SK-N-SH (cell line): ENCODE measurements around the gene FZR1. TPM values are rescaled to one million over a fixed set of nuclear protein-coding genes. Genes with fewer than 3 reads are reported as not detected.

Source experiments
- CTCF ChIA-PET: fragments of 300-600, 350-600 bp; formaldehyde crosslinking; extraction: SDS; loops from one replicate; lab custom pipeline; 2021; lab: Yijun Ruan, JAX
- POLR2A ChIA-PET: fragments of 350-600 bp; sonication (Branson Sonifier 250); formaldehyde crosslinking; extraction: SDS; loops from one replicate; lab custom pipeline; 2020; ENCODE audit warnings: antibody characterized with exemption, inconsistent platforms; lab: Yijun Ruan, JAX
- DNase-seq: peaks from one replicate; pipeline ENCODE4 v3.0.0; 2012
- H2AFZ ChIP-seq: fragments of 200-600 bp; sonication (generic); 2 replicates; pipeline ENCODE4 v1.8.1; 2016; ENCODE audit warnings: antibody characterized with exemption, mild to moderate bottlenecking, low read depth
- H3F3A ChIP-seq: fragments of 200-600 bp; sonication (generic); replicated peaks from 2 replicates; pipeline ENCODE3; 2016; ENCODE audit warnings: antibody characterized with exemption, mild to moderate bottlenecking; ENCODE audit not compliant: insufficient read depth
- H3K27ac ChIP-seq, 2 experiments: fragments of 200-500 bp in 1 of 2; fragments of 200-600 bp in 1 of 2; sonication (Bioruptor generic) in 1 of 2; sonication (generic), shearing (Covaris generic) in 1 of 2; 2 replicates each; pipeline versions ENCODE4 v1.5.1 to v1.6.1; 2014 to 2016; ENCODE audit warnings: low read depth in 2 of 2, inconsistent platforms in 1 of 2, low read length in 1 of 2, mild to moderate bottlenecking in 1 of 2, mixed read lengths in 1 of 2
- H3K27me3 ChIP-seq: fragments of 200-600 bp; sonication (generic), shearing (Covaris generic); 2 replicates; pipeline ENCODE4 v1.6.1; 2016; ENCODE audit warnings: mixed run types; ENCODE audit not compliant: insufficient read depth
- H3K36me3 ChIP-seq, 2 experiments: fragments of 200-500 bp in 1 of 2; fragments of 200-600 bp in 1 of 2; sonication (Bioruptor generic) in 1 of 2; sonication (generic) in 1 of 2; replicated peaks in 1 of 2; 2 replicates each; pipeline versions ENCODE3 to v1.5.1; 2014 to 2016; ENCODE audit warnings: low read length in 1 of 2, mild to moderate bottlenecking in 1 of 2; ENCODE audit not compliant: insufficient read depth in 2 of 2, control insufficient read depth in 1 of 2
- H3K4me1 ChIP-seq, 2 experiments: fragments of 200-500 bp in 1 of 2; fragments of 200-600 bp in 1 of 2; sonication (Bioruptor generic) in 1 of 2; sonication (generic), shearing (Covaris generic) in 1 of 2; 2 replicates each; pipeline versions ENCODE4 v1.5.1 to v1.6.1; 2014 to 2016; ENCODE audit warnings: low read depth in 1 of 2, low read length in 1 of 2, mixed run types in 1 of 2; ENCODE audit not compliant: insufficient read depth in 2 of 2, control insufficient read depth in 1 of 2
- H3K4me2 ChIP-seq: fragments of 200-600 bp; sonication (generic), shearing (Covaris generic); 2 replicates; pipeline ENCODE4 v1.6.1; 2017; ENCODE audit warnings: mixed run types
- H3K4me3 ChIP-seq, 2 experiments: fragments of 200-500 bp in 1 of 2; fragments of 200-600 bp in 1 of 2; sonication (Bioruptor generic) in 1 of 2; sonication (generic), shearing (Covaris generic) in 1 of 2; 2 replicates each; pipeline versions ENCODE4 v1.5.1 to v1.8.1; 2014 to 2016; ENCODE audit warnings: low read depth in 2 of 2, inconsistent platforms in 1 of 2, low read length in 1 of 2, mild to moderate bottlenecking in 1 of 2, mixed read lengths in 1 of 2, moderate library complexity in 1 of 2
- H3K79me2 ChIP-seq: fragments of 200-600 bp; sonication (generic); 2 replicates; pipeline ENCODE4 v1.8.1; 2017; ENCODE audit warnings: mild to moderate bottlenecking; ENCODE audit not compliant: insufficient read depth
- H3K9ac ChIP-seq: fragments of 200-600 bp; sonication (generic); 2 replicates; pipeline ENCODE4 v1.6.1; 2017; ENCODE audit warnings: mixed run types
- H3K9me2 ChIP-seq: fragments of 200-600 bp; sonication (generic); 2 replicates; pipeline ENCODE4 v1.6.1; 2017; ENCODE audit warnings: mixed run types
- H3K9me3 ChIP-seq: fragments of 200-600 bp; sonication (generic); 2 replicates; pipeline ENCODE4 v1.6.1; 2017; ENCODE audit warnings: mixed run types, mild to moderate bottlenecking, moderate library complexity
- H4K20me1 ChIP-seq: fragments of 200-600 bp; sonication (generic); 2 replicates; pipeline ENCODE4 v1.6.1; 2017; ENCODE audit warnings: mild to moderate bottlenecking, mixed run types; ENCODE audit not compliant: insufficient read depth
- CTCF ChIP-seq: fragments of 200-600 bp; sonication (generic); IDR thresholded peaks from 2 replicates; pipeline ENCODE4 v1.6.1; 2017; ENCODE audit warnings: antibody characterized with exemption, mild to moderate bottlenecking, moderate library complexity
- ELF1 ChIP-seq: IDR thresholded peaks from 2 replicates; pipeline ENCODE4 v1.4.0; 2012
- FOSL2 ChIP-seq: IDR thresholded peaks from 2 replicates; pipeline ENCODE4 v1.4.0; 2012; ENCODE audit warnings: low read depth, mild to moderate bottlenecking, moderate library complexity, borderline replicate concordance
- FOXJ3 ChIP-seq: sonication (generic); formaldehyde crosslinking; IDR thresholded peaks from 2 replicates; pipeline ENCODE4 v1.5.1; 2020; ENCODE audit warnings: mild to moderate bottlenecking, missing genetic modification reagents
- GABPA ChIP-seq: IDR thresholded peaks from 2 replicates; pipeline ENCODE4 v1.4.0; 2012; ENCODE audit warnings: low read depth, mild to moderate bottlenecking
- GATA2 ChIP-seq: sonication (generic); formaldehyde crosslinking; IDR thresholded peaks from 2 replicates; pipeline ENCODE4 v1.5.0; 2020; ENCODE audit warnings: mild to moderate bottlenecking, missing genetic modification reagents
- JUND ChIP-seq: IDR thresholded peaks from 2 replicates; pipeline ENCODE4 v1.4.0; 2012
- MAX ChIP-seq: IDR thresholded peaks from 2 replicates; pipeline ENCODE4 v1.4.0; 2012; ENCODE audit warnings: low read depth
- MEF2A ChIP-seq: IDR thresholded peaks from 2 replicates; pipeline ENCODE4 v1.4.0; 2012; ENCODE audit warnings: low read depth, borderline replicate concordance
- RFX5 ChIP-seq: IDR thresholded peaks from 2 replicates; pipeline ENCODE4 v1.6.1; 2012; ENCODE audit warnings: mild to moderate bottlenecking, improper control_type of control experiment, low read length
- RXRA ChIP-seq: IDR thresholded peaks from 2 replicates; pipeline ENCODE4 v1.4.0; 2012; ENCODE audit warnings: low read depth, mild to moderate bottlenecking, borderline replicate concordance
- SIN3A ChIP-seq: IDR thresholded peaks from 2 replicates; pipeline ENCODE4 v1.6.1; 2012; ENCODE audit warnings: low read depth, mild to moderate bottlenecking, low read length, moderate library complexity, borderline replicate concordance
- TCF12 ChIP-seq: IDR thresholded peaks from 2 replicates; pipeline ENCODE4 v1.4.0; 2012
- USF1 ChIP-seq: IDR thresholded peaks from 2 replicates; pipeline ENCODE4 v1.4.0; 2012; ENCODE audit warnings: low read depth, borderline replicate concordance
- YY1 ChIP-seq: IDR thresholded peaks from 2 replicates; pipeline ENCODE4 v1.4.0; 2012; ENCODE audit warnings: low read depth, mild to moderate bottlenecking
- ZBTB33 ChIP-seq: IDR thresholded peaks from 2 replicates; pipeline ENCODE4 v1.4.0; 2012; ENCODE audit warnings: low read depth, borderline replicate concordance
- WGBS: methylation state at CpG from one replicate; pipeline ENCODE4 v1.1.6; 2017; ENCODE audit warnings: low lambda C conversion rate; 5-methylcytosine and 5-hydroxymethylcytosine counted together
- polyA plus RNA-seq, 3 experiments: library from polyadenylated mRNA; depleted of rRNA; stranded (reverse); fragments of >200 nt; gene quantifications; 2 replicates each; pipeline ENCODE4 v1.2.3, GENCODE V29; 2012

The FZR1 gene
- polyA plus RNA-seq, 1 of the 3 experiments (the other 2 are of a cell fraction), result 36.3 TPM

- peak; percentile 98 for TF ChIP-seq YY1
These were observed 5.5 kb upstream of the FZR1 start, which contains the start of gene DOHH (continued) for GRCh38 chr19:3500429-3501101.

- Histone ChIP-seq H3K27me3 (no peaks in the 10 kb centered on the region), H3K9ac (no peak overlapping the region), H3K4me2 (no peak overlapping the region), H3K27ac (no peak overlapping the region), H3K79me2 (peaks cover 38% of the 10 kb centered on the region), H3K4me3 (no peak overlapping the region), H3K4me1 (peaks cover 10 to 13% of the 10 kb centered on the region in 2 experiments; a peak in 2 of 4 replicates), H4K20me1 (no peaks in the 10 kb centered on the region), H3K9me3 (no peaks in the 10 kb centered on the region), H3F3A (peaks cover 8% of the 10 kb centered on the region), H3K9me2 (no peaks in the 10 kb centered on the region), H2AFZ (0 out of 2 replicates have a peak overlapping the region, but pooled peaks have one; percentile 22), H3K36me3 (peaks cover 0 to 3% of the 10 kb centered on the region in 2 experiments)
- TF ChIP-seq RFX5 (no peak), USF1 (no peak), JUND (no peak), RXRA (no peak), TCF12 (no peak), MEF2A (no peak), FOXJ3 (CRISPR knock-in tag) (no peak), FOSL2 (no peak), CTCF (no peak)
- ChIA-PET POLR2A (interaction anchor here (0.6 to 1.4 kb wide), 3 partner anchors 57 to 226 kb away, joined by 3 to 4 read pairs (median 3); no protein-coding TSS in a partner anchor), CTCF (interaction anchor here (1.0 to 4.2 kb wide), 4 partner anchors 12 to 199 kb away, joined by 3 to 22 read pairs (median 4); no protein-coding TSS in a partner anchor)
- WGBS, result 81% methylated on average over 3 of the region's 3 CpGs
- no peak for DNase-seq
These were observed 4.3 kb upstream of the FZR1 start for GRCh38 chr19:3501780-3502179.

GRCh38 chr19:3503036-3503572 lies 3.0 kb upstream of the FZR1 start:
- Histone ChIP-seq H3F3A (peaks cover 8% of the 10 kb centered on the region), H3K4me3 (no peak overlapping the region), H3K27ac (no peak overlapping the region), H3K9me2 (no peaks in the 10 kb centered on the region), H3K27me3 (no peaks in the 10 kb centered on the region), H3K9me3 (no peaks in the 10 kb centered on the region), H3K4me2 (no peak overlapping the region), H2AFZ (no peak overlapping the region), H4K20me1 (peaks cover 5% of the 10 kb centered on the region; the same call in 1 of the 2 replicates)
- CTCF ChIA-PET, result interaction anchor here (0.6 kb wide), 1 partner anchor 9 kb away, joined by 3 read pairs; no protein-coding TSS in a partner anchor
- 91% methylated on average over 9 of the region's 13 CpGs for WGBS
- TF ChIP-seq TCF12 (no peak), MAX (no peak), SIN3A (no peak), RFX5 (no peak), ELF1 (no peak), ZBTB33 (no peak), GATA2 (CRISPR knock-in tag) (no peak), GABPA (no peak)
- TF ChIP-seq, all 33 proteins: peak for 0
- Histone ChIP-seq H3K9ac (no peak overlapping the region), H3K79me2 (peaks cover 43% of the 10 kb centered on the region), H3K36me3 (peaks cover 0 to 3% of the 10 kb centered on the region in 2 experiments), H3K4me1 (peaks cover 13 to 19% of the 10 kb centered on the region in 2 experiments; a peak in 2 of 4 replicates)
- no peak for DNase-seq
- POLR2A ChIA-PET, result no interaction called here
